Neural crest cell (in vitro differentiated cells): ENCODE measurements around the gene PCMT1. TPM values are rescaled to one million over a fixed set of nuclear protein-coding genes. Genes with fewer than 3 reads are reported as not detected.
A peak's percentile ranks its signal among the peaks of the same experiment; 100 is the strongest.

ENCODE experiments used
- DNase-seq: peaks from one replicate; pipeline ENCODE4 v3.0.0; 2021; ENCODE audit warnings: low read depth, mixed read lengths, low spot score
- H3K27ac Mint-ChIP-seq: one replicate; pipeline ENCODE4 v1.8.0; 2021; ENCODE audit warnings: mild to moderate bottlenecking, mixed read lengths; ENCODE audit not compliant: unreplicated experiment
- H3K27me3 Mint-ChIP-seq: 2 replicates; pipeline ENCODE4 v1.8.0; 2021; ENCODE audit warnings: low read depth, mild to moderate bottlenecking, mixed read lengths
- H3K36me3 Mint-ChIP-seq: 2 replicates; pipeline ENCODE4 v1.8.0; 2021; ENCODE audit warnings: low read depth, mild to moderate bottlenecking, mixed read lengths
- H3K4me1 Mint-ChIP-seq: 2 replicates; pipeline ENCODE4 v1.8.0; 2021; ENCODE audit warnings: mixed read lengths
- H3K4me3 Mint-ChIP-seq: one replicate; pipeline ENCODE4 v1.8.0; 2021; ENCODE audit warnings: mild to moderate bottlenecking, mixed read lengths
- H3K9me3 Mint-ChIP-seq: 2 replicates; pipeline ENCODE4 v1.8.0; 2021; ENCODE audit warnings: mixed read lengths
- CTCF ChIP-seq: fragments of 200-600 bp; sonication (generic); conservative IDR thresholded peaks from 2 replicates; pipeline ENCODE4 v1.5.0; 2021; ENCODE audit warnings: antibody characterized with exemption, mild to moderate bottlenecking
- total RNA-seq: library from RNA; stranded (reverse); gene quantifications from 2 replicates; pipeline ENCODE4 v1.2.1, GENCODE V29; 2021

The PCMT1 gene
- total RNA-seq, 1 donor from 2014 or later, result 67.4 TPM

DNA sequence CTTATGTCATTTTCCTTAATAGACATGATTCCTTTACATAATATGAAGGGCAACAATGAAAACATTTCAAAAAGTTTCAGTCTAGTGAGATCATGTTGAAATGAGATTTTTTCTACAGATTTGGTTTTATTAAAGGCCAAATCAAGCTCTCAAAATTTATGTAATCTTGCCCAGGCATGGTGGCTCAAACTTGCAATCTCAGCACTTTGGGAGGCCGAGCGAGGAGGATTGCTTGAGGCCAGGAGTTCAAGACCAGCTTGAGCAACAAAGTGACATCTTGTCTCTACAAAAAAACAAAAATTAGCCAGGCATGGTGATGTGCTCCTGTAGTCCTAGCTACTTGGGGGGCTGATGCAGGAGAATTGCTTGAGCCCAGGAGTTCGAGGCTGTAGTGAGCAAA is 63.8 kb downstream of the PCMT1 start:
- DNase-seq, result no peak
- Mint-ChIP-seq H3K36me3 (peaks cover 10% of the 10 kb centered on the region), H3K4me1 (no peaks in the 10 kb centered on the region), H3K4me3 (no peak overlapping the region), H3K27me3 (no peaks in the 10 kb centered on the region), H3K27ac (no peak overlapping the region), H3K9me3 (no peaks in the 10 kb centered on the region)
- no peak for TF ChIP-seq CTCF

GRCh38 chr6:149815788-149816187 is 66.2 kb downstream of the PCMT1 start:
- Mint-ChIP-seq H3K9me3 (no peaks in the 10 kb centered on the region), H3K4me1 (no peaks in the 10 kb centered on the region)

DNA sequence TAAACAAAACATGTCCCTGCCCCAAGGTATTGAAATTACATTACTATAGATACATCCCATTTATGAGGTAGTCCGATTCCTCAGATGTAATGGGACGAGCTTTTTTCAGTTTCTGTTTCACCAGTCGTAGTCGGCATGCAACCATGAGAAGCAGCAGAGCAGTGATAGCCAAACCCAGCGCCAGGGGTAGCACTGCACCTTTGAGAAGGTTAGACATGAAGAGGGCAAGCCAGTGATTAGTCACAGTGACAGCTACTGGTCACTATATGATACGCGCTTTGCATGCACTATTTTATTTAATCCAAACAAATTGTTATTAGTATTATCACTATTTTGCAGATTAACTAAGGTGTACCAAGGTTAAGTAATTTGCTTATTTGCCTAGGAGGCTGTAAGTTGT is 71.0 kb downstream of the PCMT1 start:
- Mint-ChIP-seq H3K9me3 (no peaks in the 10 kb centered on the region), H3K27me3 (no peaks in the 10 kb centered on the region), H3K4me3 (no peak overlapping the region), H3K36me3 (no peaks in the 10 kb centered on the region), H3K4me1 (no peaks in the 10 kb centered on the region), H3K27ac (no peak overlapping the region)
- no peak for TF ChIP-seq CTCF
- no peak for DNase-seq

More at GRCh38 chr6:149815788-149816187, 66.2 kb downstream of the PCMT1 start:
- TF ChIP-seq CTCF, result no peak
- Mint-ChIP-seq H3K27me3 (no peaks in the 10 kb centered on the region), H3K4me3 (no peak overlapping the region), H3K36me3 (peaks cover 6% of the 10 kb centered on the region), H3K27ac (no peak overlapping the region)
- DNase-seq, result no peak

- no peaks in the 10 kb centered on the region for H3K4me1 Mint-ChIP-seq
- no peak for TF ChIP-seq CTCF
- H3K36me3 Mint-ChIP-seq, result no peaks in the 10 kb centered on the region
- H3K27me3 Mint-ChIP-seq, result no peaks in the 10 kb centered on the region
- no peak for DNase-seq
- H3K27ac Mint-ChIP-seq, result no peak overlapping the region
- no peaks in the 10 kb centered on the region for H3K9me3 Mint-ChIP-seq
- H3K4me3 Mint-ChIP-seq, result no peak overlapping the region
These were observed 72.0 kb downstream of the PCMT1 start for GRCh38 chr6:149821492-149821891.

DNA sequence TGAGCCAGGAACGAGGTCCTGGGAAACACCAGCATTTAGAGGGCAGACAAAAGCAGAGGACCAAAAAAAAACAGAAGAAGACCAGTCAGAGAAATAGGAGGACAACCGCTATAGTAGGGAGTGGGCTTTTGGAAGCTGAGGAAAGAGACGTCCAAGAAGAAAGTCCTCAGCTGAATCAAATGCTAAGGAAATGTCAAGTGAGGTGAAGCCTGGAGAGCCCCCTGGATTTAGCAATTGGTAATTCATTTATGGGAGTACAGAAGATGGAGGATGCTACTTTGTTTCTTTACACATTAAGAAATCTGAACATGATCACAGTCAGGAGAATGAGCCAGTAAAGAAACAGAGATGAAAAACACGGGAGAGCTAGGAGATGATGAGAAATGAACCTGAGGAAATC is 73.5 kb downstream of the PCMT1 start:
- no peak overlapping the region for H3K4me3 Mint-ChIP-seq
- no peaks in the 10 kb centered on the region for H3K9me3 Mint-ChIP-seq
- peak; percentile 13 for TF ChIP-seq CTCF
- no peaks in the 10 kb centered on the region for H3K27me3 Mint-ChIP-seq
- peak overlapping the region; percentile 0 for H3K27ac Mint-ChIP-seq
- H3K4me1 Mint-ChIP-seq, result no peaks in the 10 kb centered on the region
- no peak for DNase-seq
- H3K36me3 Mint-ChIP-seq, result no peaks in the 10 kb centered on the region

DNA sequence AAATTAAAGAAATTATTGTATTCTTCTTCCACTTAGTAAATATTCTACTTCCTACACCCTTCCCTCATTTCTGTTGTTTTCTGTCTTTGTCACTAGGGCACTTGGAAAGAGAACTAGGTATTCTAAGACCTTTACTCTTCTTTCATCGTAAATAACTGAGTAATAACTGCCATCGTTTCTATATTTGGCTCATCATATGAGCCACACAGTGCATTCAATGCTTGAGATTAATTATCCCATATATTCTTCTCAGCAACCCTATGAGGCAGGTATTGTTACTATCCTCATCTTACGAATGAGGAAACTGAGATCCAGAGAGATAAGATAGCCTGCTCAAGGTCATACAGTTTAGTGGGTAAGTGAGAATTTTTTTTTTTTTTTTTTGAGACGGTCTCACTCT is 75.8 kb downstream of the PCMT1 start:
- no peak overlapping the region for H3K4me3 Mint-ChIP-seq
- no peaks in the 10 kb centered on the region for H3K36me3 Mint-ChIP-seq
- no peak overlapping the region for H3K27ac Mint-ChIP-seq
- no peaks in the 10 kb centered on the region for H3K4me1 Mint-ChIP-seq
- H3K9me3 Mint-ChIP-seq, result no peaks in the 10 kb centered on the region
- no peak for TF ChIP-seq CTCF
- DNase-seq, result no peak
- H3K27me3 Mint-ChIP-seq, result no peaks in the 10 kb centered on the region
